H9 (cell line): ENCODE measurements around the gene CRBN. TPM values are rescaled to one million over a fixed set of nuclear protein-coding genes. Genes with fewer than 3 reads are reported as not detected.

Source experiments
- DNase-seq: peaks from one replicate; pipeline ENCODE4 v3.0.0-alpha.2; 2017
- H2AFZ ChIP-seq: one replicate; pipeline ENCODE4 v1.6.1; 2013; ENCODE audit warnings: mild to moderate bottlenecking, low read length, control low read depth, moderate library complexity
- H2AK5ac ChIP-seq: 2 replicates; pipeline ENCODE4 v1.6.1; 2013; ENCODE audit warnings: low read length, control low read depth, mixed read lengths; ENCODE audit not compliant: insufficient read length
- H2BK120ac ChIP-seq: one replicate; pipeline ENCODE4 v1.6.1; 2013; ENCODE audit warnings: low read depth, mild to moderate bottlenecking, low read length, control low read depth, inconsistent platforms; ENCODE audit not compliant: poor library complexity, severe bottlenecking
- H2BK12ac ChIP-seq: 2 replicates; pipeline ENCODE4 v1.6.1; 2013; ENCODE audit warnings: low read length, control low read depth, mixed read lengths, low read depth; ENCODE audit not compliant: insufficient read length
- H2BK15ac ChIP-seq: 2 replicates; pipeline ENCODE4 v1.6.1; 2013; ENCODE audit warnings: low read depth, low read length, control low read depth
- H2BK20ac ChIP-seq: one replicate; pipeline ENCODE4 v1.6.1; 2013; ENCODE audit warnings: low read depth, mild to moderate bottlenecking, low read length, control low read depth, inconsistent platforms; ENCODE audit not compliant: poor library complexity, severe bottlenecking
- H2BK5ac ChIP-seq: 2 replicates; pipeline ENCODE4 v1.6.1; 2013; ENCODE audit warnings: low read length, control low read depth, mixed read lengths; ENCODE audit not compliant: insufficient read length
- H3K14ac ChIP-seq: 2 replicates; pipeline ENCODE4 v1.6.1; 2013; ENCODE audit warnings: low read length, control low read depth; ENCODE audit not compliant: insufficient read depth
- H3K18ac ChIP-seq: 2 replicates; pipeline ENCODE4 v1.6.1; 2013; ENCODE audit warnings: low read depth, mild to moderate bottlenecking, mixed read lengths, low read length, control low read depth; ENCODE audit not compliant: insufficient read length
- H3K23ac ChIP-seq: 2 replicates; pipeline ENCODE4 v1.6.1; 2013; ENCODE audit warnings: low read length, control low read depth, mixed read lengths, low read depth; ENCODE audit not compliant: insufficient read length
- H3K23me2 ChIP-seq: 2 replicates; pipeline ENCODE4 v1.6.1; 2013; ENCODE audit warnings: low read depth, mild to moderate bottlenecking, mixed read lengths, low read length, control low read depth; ENCODE audit not compliant: insufficient read length, poor library complexity, severe bottlenecking
- H3K27ac ChIP-seq: 2 replicates; pipeline ENCODE4 v1.5.1; 2013; ENCODE audit warnings: low read length, control low read depth, mixed read lengths, low read depth; ENCODE audit not compliant: insufficient read length
- H3K27me3 ChIP-seq: 2 replicates; pipeline ENCODE4 v1.6.1; 2013; ENCODE audit warnings: low read length, control low read depth, inconsistent platforms; ENCODE audit not compliant: insufficient read depth
- H3K4ac ChIP-seq: 2 replicates; pipeline ENCODE4 v1.6.1; 2013; ENCODE audit warnings: low read depth, mild to moderate bottlenecking, control low read depth, inconsistent platforms, low read length, moderate library complexity
- H3K4me1 ChIP-seq: 2 replicates; pipeline ENCODE4 v1.6.1; 2013; ENCODE audit warnings: low read length, control low read depth, inconsistent platforms; ENCODE audit not compliant: insufficient read depth
- H3K4me2 ChIP-seq: 2 replicates; pipeline ENCODE4 v1.6.1; 2013; ENCODE audit warnings: low read length, control low read depth, mixed read lengths; ENCODE audit not compliant: insufficient read length, insufficient read depth
- H3K56ac ChIP-seq: 2 replicates; pipeline ENCODE4 v1.6.1; 2013; ENCODE audit warnings: low read depth, mild to moderate bottlenecking, mixed read lengths, low read length, control low read depth; ENCODE audit not compliant: insufficient read length
- H3K79me1 ChIP-seq: 2 replicates; pipeline ENCODE4 v1.6.1; 2013; ENCODE audit warnings: low read depth, mild to moderate bottlenecking, moderate library complexity, low read length, control low read depth, inconsistent platforms; ENCODE audit not compliant: insufficient read depth, poor library complexity, severe bottlenecking
- H3K79me2 ChIP-seq: 2 replicates; pipeline ENCODE4 v1.6.1; 2013; ENCODE audit warnings: low read length, control low read depth, inconsistent platforms; ENCODE audit not compliant: insufficient read depth
- H3K9ac ChIP-seq: 2 replicates; pipeline ENCODE4 v1.6.1; 2013; ENCODE audit warnings: low read length, control low read depth, mixed read lengths; ENCODE audit not compliant: insufficient read length; ENCODE audit errors: extremely low read depth
- H3K9me3 ChIP-seq: one replicate; pipeline ENCODE4 v1.6.1; 2013; ENCODE audit warnings: low read depth, low read length, inconsistent platforms; ENCODE audit not compliant: control insufficient read depth
- H3T11ph ChIP-seq: one replicate; pipeline ENCODE4 v1.6.1; 2013; ENCODE audit warnings: mild to moderate bottlenecking, low read length, control low read depth, inconsistent platforms
- H4K20me1 ChIP-seq: one replicate; pipeline ENCODE4 v1.6.1; 2013; ENCODE audit not compliant: control insufficient read depth, insufficient read length, insufficient read depth
- H4K5ac ChIP-seq: 2 replicates; pipeline ENCODE4 v1.6.1; 2013; ENCODE audit warnings: low read depth, mild to moderate bottlenecking, mixed read lengths, low read length, control low read depth; ENCODE audit not compliant: insufficient read length
- H4K8ac ChIP-seq: replicated peaks from 2 replicates; pipeline ENCODE4 v1.6.1; 2013; ENCODE audit warnings: low read length, control low read depth, mixed read lengths, low read depth; ENCODE audit not compliant: insufficient read length
- H4K91ac ChIP-seq: 2 replicates; pipeline ENCODE4 v1.6.1; 2013; ENCODE audit warnings: low read depth, mild to moderate bottlenecking, moderate library complexity, mixed read lengths, low read length, control low read depth; ENCODE audit not compliant: insufficient read length
- H3K27ac Mint-ChIP-seq, 3 experiments: 2 replicates in 2 of 3; 3 replicates in 1 of 3; pipeline ENCODE4 v1.8.0; 2020 to 2021; ENCODE audit warnings: mixed read lengths in 3 of 3, mild to moderate bottlenecking in 1 of 3, moderate library complexity in 1 of 3
- H3K27me3 Mint-ChIP-seq: 2 replicates; pipeline ENCODE4 v1.8.0; 2021; ENCODE audit warnings: low read depth, mild to moderate bottlenecking, moderate library complexity, mixed read lengths
- H3K36me3 Mint-ChIP-seq, 3 experiments: 2 replicates in 2 of 3; 3 replicates in 1 of 3; pipeline ENCODE4 v1.8.0; 2020 to 2021; ENCODE audit warnings: low read depth in 3 of 3, mixed read lengths in 3 of 3; ENCODE audit not compliant: insufficient read depth in 1 of 3
- H3K4me1 Mint-ChIP-seq, 2 experiments: 2 replicates each; pipeline ENCODE4 v1.8.0; 2020; ENCODE audit warnings: mixed read lengths in 2 of 2
- H3K4me3 Mint-ChIP-seq, 2 experiments: 2 replicates in 1 of 2; 3 replicates in 1 of 2; pipeline ENCODE4 v1.8.0; 2020 to 2021; ENCODE audit warnings: mild to moderate bottlenecking in 2 of 2, mixed read lengths in 2 of 2, moderate library complexity in 1 of 2
- H3K9me3 Mint-ChIP-seq, 2 experiments: 2 replicates in 1 of 2; 3 replicates in 1 of 2; pipeline ENCODE4 v1.8.0; 2020; ENCODE audit warnings: mild to moderate bottlenecking in 2 of 2, mixed read lengths in 2 of 2, moderate library complexity in 1 of 2
- WGBS: extraction: QIAGEN DNeasy Blood & Tissue Kit; methylation state at CpG from one replicate; pipeline ENCODE4 v1.1.7; 2013; ENCODE audit warnings: missing lambda C conversion rate, low lambda C conversion rate, mixed read lengths; ENCODE audit not compliant: insufficient read length; ENCODE audit errors: extremely low coverage; 5-methylcytosine and 5-hydroxymethylcytosine counted together
- total RNA-seq: library from RNA; stranded (reverse); gene quantifications from 2 replicates; pipeline ENCODE4 v1.2.1, GENCODE V29; 2021
- TF ChIP-seq, protein P1 (sequence below): fragments of 200-600 bp; sonication (generic); conservative IDR thresholded peaks from 3 replicates; pipeline ENCODE4 v1.8.0; 2021; ENCODE audit warnings: antibody characterized with exemption, mild to moderate bottlenecking

The CRBN gene
- total RNA-seq, 1 experiment from 2014 or later, result 40.2 TPM

DNA sequence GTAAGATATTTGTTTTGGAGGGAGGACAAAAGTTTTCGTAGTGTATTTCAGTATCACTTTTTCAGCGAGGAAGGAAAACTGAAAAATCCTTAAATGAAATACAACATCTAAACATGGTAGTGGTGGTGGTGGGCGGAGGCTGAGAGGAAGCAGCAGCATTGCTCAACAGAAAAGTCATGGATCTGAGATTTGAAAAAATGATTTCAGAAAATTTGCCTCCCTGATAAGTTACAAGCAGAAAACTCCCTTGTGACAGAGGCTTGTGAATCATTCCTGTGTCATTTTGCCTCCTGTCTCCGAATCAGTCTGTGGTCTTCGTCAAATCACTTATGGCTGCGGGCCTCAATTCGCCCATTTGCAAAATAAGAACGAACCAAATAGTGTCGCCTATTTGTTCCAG is 965 bp upstream of the CRBN start:
- H3K36me3 Mint-ChIP-seq, result peaks cover 0 to 4% (median 3%) of the 10 kb centered on the region in 3 experiments; a peak in 2 of 7 replicates

More for the DNA sequence above, 965 bp upstream of the CRBN start:
- H2BK120ac ChIP-seq, result no peak overlapping the region
- H2BK5ac ChIP-seq, result no peak overlapping the region
- no peak overlapping the region for H2BK20ac ChIP-seq
- H3T11ph ChIP-seq, result no peak overlapping the region
- Mint-ChIP-seq H3K4me1 (peaks cover 10 to 14% of the 10 kb centered on the region in 2 experiments), H3K27ac (no peak overlapping the region), H3K27me3 (peaks cover 34% of the 10 kb centered on the region), H3K9me3 (no peaks in the 10 kb centered on the region), H3K4me3 (no peak overlapping the region)
- no peak overlapping the region for H3K23ac ChIP-seq
- H3K27ac ChIP-seq, result no peak overlapping the region
- no peak overlapping the region for H2AK5ac ChIP-seq
- no peak overlapping the region for H4K8ac ChIP-seq
- no peaks in the 10 kb centered on the region for H3K9me3 ChIP-seq
- H3K27me3 ChIP-seq, result no peaks in the 10 kb centered on the region
- H4K91ac ChIP-seq, result no peak overlapping the region
- no peak overlapping the region for H3K56ac ChIP-seq
- H3K4me1 ChIP-seq, result peaks cover 4% of the 10 kb centered on the region; the same call in 1 of the 2 replicates
- no peaks in the 10 kb centered on the region for H4K20me1 ChIP-seq
- no peak overlapping the region for H2BK15ac ChIP-seq
- H4K5ac ChIP-seq, result no peak overlapping the region
- no peak overlapping the region for H3K4me2 ChIP-seq
- TF ChIP-seq, protein P1, sequence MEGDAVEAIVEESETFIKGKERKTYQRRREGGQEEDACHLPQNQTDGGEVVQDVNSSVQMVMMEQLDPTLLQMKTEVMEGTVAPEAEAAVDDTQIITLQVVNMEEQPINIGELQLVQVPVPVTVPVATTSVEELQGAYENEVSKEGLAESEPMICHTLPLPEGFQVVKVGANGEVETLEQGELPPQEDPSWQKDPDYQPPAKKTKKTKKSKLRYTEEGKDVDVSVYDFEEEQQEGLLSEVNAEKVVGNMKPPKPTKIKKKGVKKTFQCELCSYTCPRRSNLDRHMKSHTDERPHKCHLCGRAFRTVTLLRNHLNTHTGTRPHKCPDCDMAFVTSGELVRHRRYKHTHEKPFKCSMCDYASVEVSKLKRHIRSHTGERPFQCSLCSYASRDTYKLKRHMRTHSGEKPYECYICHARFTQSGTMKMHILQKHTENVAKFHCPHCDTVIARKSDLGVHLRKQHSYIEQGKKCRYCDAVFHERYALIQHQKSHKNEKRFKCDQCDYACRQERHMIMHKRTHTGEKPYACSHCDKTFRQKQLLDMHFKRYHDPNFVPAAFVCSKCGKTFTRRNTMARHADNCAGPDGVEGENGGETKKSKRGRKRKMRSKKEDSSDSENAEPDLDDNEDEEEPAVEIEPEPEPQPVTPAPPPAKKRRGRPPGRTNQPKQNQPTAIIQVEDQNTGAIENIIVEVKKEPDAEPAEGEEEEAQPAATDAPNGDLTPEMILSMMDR, result no peak
- H3K14ac ChIP-seq, result no peak overlapping the region
- no peak overlapping the region for H3K9ac ChIP-seq
- H2BK12ac ChIP-seq, result no peak overlapping the region
- peaks cover 10% of the 10 kb centered on the region for H3K79me1 ChIP-seq
- WGBS, result no CpG with 5 or more reads among the region's 9 CpGs
- H3K79me2 ChIP-seq, result peaks cover 12% of the 10 kb centered on the region; the same call in 1 of the 2 replicates
- no peaks in the 10 kb centered on the region for H3K23me2 ChIP-seq
- no peak overlapping the region for H3K4ac ChIP-seq
- DNase-seq, result no peak
- no peak overlapping the region for H2AFZ ChIP-seq
- no peak overlapping the region for H3K18ac ChIP-seq
